ENCODE data around the gene PHKG1.
"Not testable (repeated sequence)": the region's sequence is repeated elsewhere in the genome, so short reads cannot be mapped to it uniquely, and the experiment has no call there.

PHKG1 gene

DNA sequence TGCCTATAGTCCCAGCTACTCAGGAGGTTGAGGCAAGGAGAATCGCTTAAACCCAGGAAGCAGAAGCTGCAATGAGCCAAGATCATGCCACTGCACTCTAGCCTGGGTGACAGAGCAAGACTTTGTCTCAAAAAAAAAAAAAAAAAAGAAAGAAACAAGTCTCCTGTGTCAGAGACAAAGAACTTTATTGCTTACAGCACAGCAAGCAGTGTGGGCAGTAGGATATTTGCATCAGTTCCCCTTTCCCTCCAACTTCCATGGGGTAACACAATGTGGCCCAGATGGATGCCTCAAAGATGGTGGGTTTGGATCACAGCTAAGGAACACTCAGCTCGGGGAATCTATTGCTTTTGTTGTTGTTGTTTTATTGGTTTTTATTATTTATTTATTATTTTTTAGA is 47.0 kb downstream of the PHKG1 start:
- DNase-seq (ENCODE audit: low read depth), result not testable (repeated sequence)

DNA sequence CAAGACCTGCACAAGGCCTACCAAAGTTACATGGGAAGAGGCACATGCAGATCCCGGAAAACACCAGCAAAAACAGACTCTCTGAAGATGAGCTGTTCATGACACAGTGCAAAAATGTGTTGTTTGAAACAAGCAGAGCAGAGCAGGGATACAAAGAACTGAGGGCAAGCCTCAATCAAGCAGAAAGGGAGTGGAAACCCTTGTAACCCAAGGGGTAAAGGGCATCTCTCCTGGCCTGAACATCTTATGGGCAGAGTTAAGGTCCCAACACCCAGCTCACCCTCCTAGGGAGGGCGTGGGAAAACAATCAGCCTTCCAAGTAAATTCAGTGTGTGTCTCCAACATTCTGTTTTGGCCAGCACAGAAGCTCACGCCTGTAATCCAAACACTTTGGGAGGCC is 52.0 kb downstream of the PHKG1 start:
- no peak for DNase-seq (ENCODE audit: low read depth)

DNA sequence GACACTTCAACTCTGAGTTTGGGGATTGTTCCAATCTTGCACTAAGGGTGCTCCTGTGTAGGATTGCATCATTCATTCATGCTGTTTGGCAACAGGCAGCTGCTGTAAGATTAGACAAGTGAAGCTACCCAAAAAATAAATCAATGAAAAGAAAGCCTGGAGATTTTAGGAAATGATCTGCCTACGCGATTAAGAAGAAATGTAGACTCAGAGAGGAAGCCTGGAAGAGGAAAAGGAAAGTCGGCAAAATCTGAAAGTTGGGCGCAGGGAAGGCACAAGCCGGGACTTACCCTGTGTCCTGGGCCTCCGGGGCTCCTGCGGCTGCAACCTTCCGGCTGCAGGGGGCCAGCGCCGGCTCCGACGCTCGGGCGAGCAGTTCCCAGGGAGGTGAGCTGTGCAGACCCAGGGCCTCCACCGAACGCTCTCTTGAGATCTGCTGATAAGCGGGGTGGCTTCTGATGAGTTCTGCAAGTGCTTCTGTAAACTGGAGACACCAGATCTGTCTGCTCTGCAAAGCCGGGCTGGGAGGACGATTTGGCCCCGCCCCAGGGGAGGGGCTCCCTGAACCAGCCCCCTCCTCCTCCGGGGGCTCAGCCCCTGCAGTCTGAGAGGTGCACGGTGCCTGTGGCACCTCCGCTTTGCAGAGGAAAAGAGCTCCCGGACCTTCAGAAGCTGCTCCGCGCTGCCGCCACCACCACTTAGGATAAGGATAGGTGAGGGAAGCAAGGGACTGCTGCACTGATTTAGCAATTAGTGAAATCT is 58.9 kb downstream of the PHKG1 start:
- DNase-seq (ENCODE audit: low read depth), result peak; percentile 80

DNA sequence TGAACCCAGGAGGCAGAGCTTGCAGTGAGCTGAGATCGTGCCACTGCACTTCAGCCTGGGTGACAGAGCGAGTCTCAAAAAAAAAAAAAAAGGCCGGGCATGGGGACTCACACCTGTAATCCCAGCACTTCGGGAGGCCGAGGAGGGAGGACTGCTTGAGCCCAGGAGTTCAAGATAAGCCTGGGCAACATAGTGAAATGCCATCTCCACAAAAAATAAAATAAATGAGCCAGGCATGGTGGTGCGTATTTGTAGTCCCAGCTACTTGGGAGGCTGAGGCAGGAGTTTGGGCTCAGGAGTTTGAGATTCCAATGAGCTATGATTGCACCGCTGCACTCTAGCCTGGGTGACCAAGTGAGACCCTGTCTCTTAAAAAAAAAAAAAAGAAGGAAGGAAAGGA is 60.2 kb downstream of the PHKG1 start:
- DNase-seq (ENCODE audit: low read depth), result not testable (repeated sequence)

DNA sequence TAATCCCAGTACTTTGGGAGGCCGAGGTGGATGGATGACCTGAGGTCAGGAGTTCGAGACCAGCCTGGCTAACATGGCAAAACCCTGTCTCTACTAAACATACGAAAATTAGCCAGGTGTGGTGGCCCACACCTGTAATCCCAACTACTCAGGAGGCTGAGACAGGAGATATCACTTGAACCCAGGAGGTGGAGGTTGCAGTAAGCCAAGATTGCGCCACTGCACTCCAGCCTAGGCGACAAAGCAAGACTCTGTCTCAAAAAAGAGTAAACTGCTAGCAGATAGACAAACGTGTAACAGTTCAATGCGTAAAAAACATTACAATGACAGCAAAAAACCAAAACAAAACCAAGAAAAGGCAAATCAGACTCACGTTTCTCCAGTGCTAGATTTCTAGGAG is 61.2 kb downstream of the PHKG1 start:
- DNase-seq (ENCODE audit: low read depth), result not testable (repeated sequence)

DNA sequence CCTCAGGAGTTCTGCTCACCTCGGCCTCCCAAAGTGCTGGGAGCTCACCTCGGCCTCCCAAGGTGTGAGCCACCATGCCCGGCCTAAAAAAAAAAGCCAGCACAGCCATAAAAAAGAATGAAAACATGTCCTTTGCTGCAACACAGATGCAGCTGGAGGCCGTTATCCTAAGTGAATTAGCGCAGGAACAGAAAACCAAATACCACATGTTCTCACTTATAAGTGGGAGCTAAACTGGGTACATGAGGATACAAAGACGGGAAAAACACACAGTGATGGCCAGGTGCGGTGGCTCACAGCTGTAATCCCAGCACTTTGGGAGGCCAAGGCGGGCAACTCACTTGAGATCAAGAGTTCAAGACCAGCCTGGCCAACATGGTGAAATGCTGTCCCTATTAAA is 62.4 kb downstream of the PHKG1 start:
- no peak for DNase-seq (ENCODE audit: low read depth)
